Measurements from ENCODE around the gene AP2M1.

GRCh38 chr3:184176377-184177330 lies 2.0 kb downstream of the AP2M1 start:
- TF ChIP-seq CTCF (IDR thresholded peaks at IDR 0.05; ENCODE audit: control extremely low read depth in 1 of 3, insufficient read depth in 1 of 3, low read depth in 1 of 3, low read length in 3 of 3), result no peak
- TF ChIP-seq ATF2 (IDR thresholded peaks at IDR 0.05; ENCODE audit: low read length), result no peak
- TF ChIP-seq RAD21 (IDR thresholded peaks at IDR 0.05 in 1 of 2, conservative IDR thresholded peaks at IDR 0.05 in 1 of 2; ENCODE audit: low read depth in 2 of 2, low read length in 2 of 2), result no peak
- TF ChIP-seq POLR2A (IDR thresholded peaks at IDR 0.05; ENCODE audit: control extremely low read depth in 1 of 2, low read depth in 2 of 2, low read length in 2 of 2), result peak in 1 of 2 experiments; percentile 77; a peak in 2 of 3 replicates
- TF ChIP-seq EP300 (IDR thresholded peaks at IDR 0.05; ENCODE audit: borderline replicate concordance in 1 of 2, low read depth in 2 of 2, low read length in 2 of 2), result peak in 1 of 2 experiments; percentile 7; a peak in 1 of 3 replicates
- TF ChIP-seq KDM4A (IDR thresholded peaks at IDR 0.05; ENCODE audit: low read depth, low read length, severe bottlenecking), result no peak
- no peak for TF ChIP-seq SP4 (IDR thresholded peaks at IDR 0.05; ENCODE audit: low read length)
- no peak for TF ChIP-seq MAX (IDR thresholded peaks at IDR 0.05)
- TF ChIP-seq FOSL1 (IDR thresholded peaks at IDR 0.05; ENCODE audit: insufficient read depth, low read depth, low read length), result no peak
- no peak for TF ChIP-seq RFX5 (IDR thresholded peaks at IDR 0.05; ENCODE audit: borderline replicate concordance, low read depth, low read length)
- no peak for TF ChIP-seq BRCA1 (IDR thresholded peaks at IDR 0.05; ENCODE audit: low read depth, low read length)
- TF ChIP-seq NRF1 (IDR thresholded peaks at IDR 0.05; ENCODE audit: low read depth, low read length), result no peak
- TF ChIP-seq JUN (IDR thresholded peaks at IDR 0.05; ENCODE audit: low read depth, low read length), result no peak
- no peak for TF ChIP-seq ATF3 (IDR thresholded peaks at IDR 0.05; ENCODE audit: insufficient read depth, low read depth, low read length)
